NCI-H446 (cell line): ENCODE data around the gene KIFAP3.
"Not testable (repeated sequence)": the region's sequence is repeated elsewhere in the genome, so short reads cannot be mapped to it uniquely, and the experiment has no call there.

Experiments
- DNase-seq, 2 experiments: peaks; one replicate each; lab custom pipeline; 2025; lab: John Stamatoyannopoulos, UW

The KIFAP3 gene

GRCh38 chr1:170074250-170075157 is at the start of gene KIFAP3:
Gene KIFAP3, minus strand, starts transcription at chr1:170074695. Its CDS starts 228 bp downstream, at chr1:170074467.
- peak; percentile 94 to 98 for DNase-seq

GRCh38 chr1:170122366-170122765 is 47.9 kb upstream of the KIFAP3 start:
- DNase-seq, result no peak

DNA sequence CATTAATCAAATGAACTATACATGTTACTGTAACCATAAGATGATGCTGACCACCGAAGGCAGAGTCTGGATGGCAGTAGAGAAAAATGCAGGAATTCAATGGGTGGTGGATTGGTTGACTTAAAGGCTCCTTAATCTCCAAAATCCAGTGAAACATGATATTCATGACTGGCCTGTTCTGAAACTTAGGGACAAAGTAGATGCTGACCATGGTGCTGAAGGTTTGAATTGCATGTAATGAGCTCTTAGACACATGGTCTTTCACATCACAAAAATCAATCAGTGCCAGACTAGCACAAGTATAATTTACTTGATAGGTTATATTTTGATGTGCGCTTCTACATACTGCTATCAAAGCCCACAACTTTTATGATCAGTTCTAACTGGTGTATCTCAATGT is 40.4 kb upstream of the KIFAP3 start:
- no peak for DNase-seq

- DNase-seq, result not testable (repeated sequence)
Observed at GRCh38 chr1:170113140-170113539, 38.6 kb upstream of the KIFAP3 start.

DNA sequence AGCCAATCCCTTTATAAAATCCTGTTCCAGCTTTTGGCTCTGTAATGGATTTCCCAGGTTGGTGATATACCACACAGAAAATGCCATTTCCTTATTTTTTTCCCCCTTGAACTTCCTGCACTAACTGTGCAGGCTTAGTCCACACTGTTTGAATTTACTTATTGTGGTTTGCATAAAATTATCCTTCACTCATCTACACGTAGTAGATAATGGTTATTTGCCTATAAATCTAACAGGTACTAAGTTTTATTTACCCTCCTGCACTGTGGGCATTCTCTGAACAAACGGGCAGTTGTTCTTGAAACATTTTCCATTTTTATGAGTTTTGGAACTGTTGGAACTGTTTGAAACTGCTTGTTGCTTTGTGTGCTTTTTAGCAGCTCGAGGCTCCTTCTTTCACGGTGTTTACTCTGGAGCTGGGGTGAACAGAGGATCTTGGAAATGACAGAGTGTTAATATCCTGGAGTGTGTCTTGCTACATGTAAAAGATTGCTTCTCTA is 23.0 kb upstream of the KIFAP3 start:
- no peak for DNase-seq

DNA sequence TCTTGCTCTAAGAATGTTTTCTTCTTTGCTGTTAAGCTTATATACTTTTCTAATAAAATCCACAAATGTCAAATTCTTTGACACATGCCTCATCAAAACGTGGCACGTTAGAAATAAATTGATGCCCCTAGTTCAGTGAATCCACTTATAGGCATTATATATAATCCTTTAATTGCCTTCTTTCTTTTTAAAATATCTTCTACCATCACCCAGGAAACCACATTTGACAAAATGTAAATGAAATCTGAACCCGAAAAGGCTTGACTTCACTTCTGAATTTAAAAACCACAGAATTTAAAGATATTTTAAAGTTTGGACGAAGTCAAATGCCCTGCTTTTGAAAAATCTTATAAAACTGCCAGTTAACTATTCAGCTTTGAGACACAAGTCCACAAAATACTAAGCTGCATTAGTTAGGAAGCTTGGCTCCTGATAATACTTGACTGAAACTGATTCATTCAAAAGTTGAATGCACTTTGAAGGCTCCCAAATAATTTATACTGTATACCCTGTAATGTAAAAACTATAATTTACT is 22.4 kb upstream of the KIFAP3 start:
- DNase-seq, result no peak

DNA sequence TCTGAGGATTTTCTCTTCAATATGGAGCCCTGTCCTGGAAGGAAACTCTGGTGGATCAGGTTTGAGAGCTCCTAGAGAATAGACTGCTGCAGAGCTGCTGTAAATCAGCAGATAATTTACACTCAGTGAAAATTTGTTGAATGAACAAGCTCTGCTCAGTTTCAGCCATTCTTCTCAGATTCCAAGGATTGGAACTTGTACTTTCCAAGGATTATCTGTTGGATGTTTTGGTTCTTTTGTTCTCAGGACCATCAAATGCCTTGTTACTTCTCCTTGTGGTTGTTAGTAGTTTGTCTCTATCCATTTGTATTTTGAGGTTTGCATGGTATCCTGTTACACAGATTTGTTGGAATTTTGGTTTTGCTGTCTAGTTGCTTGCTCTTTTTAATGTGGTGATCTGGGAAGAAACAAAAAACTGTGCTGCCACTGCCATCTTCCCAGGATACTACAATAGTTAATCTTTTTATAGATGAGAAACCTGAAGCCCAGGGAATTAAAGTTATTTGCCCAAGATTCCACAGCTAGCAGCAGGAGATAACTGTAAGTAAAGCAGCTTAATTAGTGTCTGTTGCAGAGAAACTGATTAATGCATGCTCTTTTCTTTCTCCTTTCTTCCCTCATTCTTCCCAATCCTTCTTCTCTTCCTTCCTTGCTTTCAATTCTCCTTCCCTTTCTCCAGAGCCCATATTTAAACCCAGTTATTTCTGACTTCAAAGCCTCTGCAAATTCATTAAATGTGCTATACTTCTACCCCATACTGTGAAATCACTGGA is 21.7 kb upstream of the KIFAP3 start:
- no peak for DNase-seq

- not testable (repeated sequence) for DNase-seq
Observed at GRCh38 chr1:170094697-170095616, 20.5 kb upstream of the KIFAP3 start.

- no peak for DNase-seq
Observed at GRCh38 chr1:170086399-170087032, 12.0 kb upstream of the KIFAP3 start.

GRCh38 chr1:170085091-170085490 is 10.6 kb upstream of the KIFAP3 start:
- no peak for DNase-seq

DNA sequence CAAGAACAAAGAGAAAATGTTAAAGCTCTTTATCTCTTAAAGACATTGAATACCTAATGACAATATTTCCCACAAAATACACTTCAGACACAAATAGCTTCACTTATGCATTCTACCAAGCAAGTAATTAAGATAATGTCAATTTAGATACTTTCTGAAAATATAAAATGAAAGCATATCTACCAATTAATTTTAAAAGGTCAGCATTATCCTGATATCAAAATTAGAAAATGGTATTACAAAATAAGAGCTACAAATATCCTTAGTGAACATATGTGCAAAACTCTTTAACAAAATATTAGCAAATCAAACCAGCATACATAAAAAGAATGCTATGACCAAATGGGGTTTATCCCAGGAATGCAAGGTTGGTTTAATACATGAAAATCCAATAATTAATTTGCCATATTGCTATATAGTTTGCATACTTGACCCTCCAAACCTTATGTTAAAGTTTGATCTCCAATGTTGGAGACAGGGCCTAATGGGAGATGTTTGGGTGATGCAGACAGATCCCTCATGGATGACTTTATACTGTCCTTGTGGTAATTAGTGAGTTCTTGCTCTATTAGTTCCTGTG is 4.2 kb upstream of the KIFAP3 start:
- no peak for DNase-seq

GRCh38 chr1:170077926-170078325 is 3.4 kb upstream of the KIFAP3 start:
- no peak for DNase-seq

GRCh38 chr1:170076952-170077351 is 2.5 kb upstream of the KIFAP3 start:
- not testable (repeated sequence) for DNase-seq

DNA sequence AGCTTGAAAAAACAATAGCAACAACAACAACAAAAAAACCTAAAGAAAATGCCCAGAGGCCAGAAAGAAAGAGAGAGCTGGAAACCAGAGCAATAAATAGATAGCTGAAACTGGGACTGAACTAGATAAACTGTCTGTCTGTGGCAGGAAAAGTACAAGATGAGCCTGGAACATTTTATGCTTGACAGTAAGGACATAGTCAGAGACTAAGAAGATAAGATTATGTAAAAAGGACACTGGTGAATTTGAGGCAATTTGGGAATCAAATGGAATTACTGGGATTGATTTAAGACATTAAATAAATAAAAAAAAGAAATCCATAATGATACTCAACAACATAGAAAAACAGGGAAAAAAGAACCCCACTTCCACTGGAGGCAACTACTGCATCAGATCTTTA is 1.7 kb upstream of the KIFAP3 start:
- no peak for DNase-seq

DNA sequence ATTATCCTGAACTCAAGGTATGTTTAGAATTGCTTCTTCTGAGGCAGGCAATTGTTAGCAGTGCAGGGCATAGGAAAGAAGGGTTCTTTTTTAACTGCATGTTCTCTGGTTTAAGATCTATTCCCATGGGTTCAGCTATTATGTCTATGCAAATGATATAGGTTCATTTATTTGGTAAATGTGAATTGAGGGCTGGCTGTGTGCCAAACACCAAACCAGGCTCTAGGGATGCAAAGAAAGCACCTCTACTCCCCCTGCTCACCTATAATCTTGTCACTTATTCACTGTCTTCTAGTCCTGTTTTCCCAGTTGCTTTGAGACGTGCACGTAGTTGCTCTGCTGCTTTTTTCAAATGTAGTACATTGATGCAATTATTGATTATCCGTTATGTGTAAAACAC is 691 bp upstream of the KIFAP3 start:
- DNase-seq, result no peak

GRCh38 chr1:170073893-170074249 is 624 bp downstream of the KIFAP3 start:
- DNase-seq, result no peak

DNA sequence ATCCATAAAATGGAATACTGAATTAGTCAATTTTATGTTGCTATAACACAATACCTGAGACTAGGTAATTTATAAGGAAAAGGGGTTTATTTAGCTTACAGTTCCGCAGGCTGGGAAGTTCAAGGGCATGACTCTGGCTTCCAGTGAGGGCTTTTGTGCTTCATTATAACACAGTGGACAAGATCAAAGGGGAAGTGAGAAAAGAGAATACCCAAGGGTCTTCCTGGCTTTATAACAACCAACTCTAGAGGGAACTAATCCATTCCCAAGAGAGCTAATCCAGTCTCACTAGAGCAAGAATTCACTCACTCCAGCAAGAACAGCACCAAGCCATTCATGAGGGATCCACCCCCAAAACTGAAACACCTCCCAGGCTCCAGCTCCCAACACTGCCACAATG is 3.1 kb downstream of the KIFAP3 start:
- no peak for DNase-seq

DNA sequence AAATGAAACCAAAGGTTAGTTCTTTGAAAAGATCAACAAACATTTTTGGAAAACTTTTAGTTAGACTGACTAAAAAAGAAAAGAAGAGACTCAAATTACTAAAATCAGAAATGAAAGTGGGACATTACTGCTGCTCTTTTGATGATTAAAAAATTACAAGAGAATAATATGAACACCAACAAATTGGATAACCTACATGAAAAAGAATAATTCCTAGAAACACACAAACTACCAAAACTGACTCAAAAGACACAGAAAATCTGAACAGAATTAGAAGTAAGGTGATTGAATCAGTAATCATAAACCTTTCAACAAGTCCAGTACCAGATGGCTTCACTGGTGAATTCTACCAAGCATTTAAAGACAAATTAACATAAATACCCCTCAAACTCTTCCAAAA is 5.6 kb downstream of the KIFAP3 start:
- DNase-seq, result no peak

DNA sequence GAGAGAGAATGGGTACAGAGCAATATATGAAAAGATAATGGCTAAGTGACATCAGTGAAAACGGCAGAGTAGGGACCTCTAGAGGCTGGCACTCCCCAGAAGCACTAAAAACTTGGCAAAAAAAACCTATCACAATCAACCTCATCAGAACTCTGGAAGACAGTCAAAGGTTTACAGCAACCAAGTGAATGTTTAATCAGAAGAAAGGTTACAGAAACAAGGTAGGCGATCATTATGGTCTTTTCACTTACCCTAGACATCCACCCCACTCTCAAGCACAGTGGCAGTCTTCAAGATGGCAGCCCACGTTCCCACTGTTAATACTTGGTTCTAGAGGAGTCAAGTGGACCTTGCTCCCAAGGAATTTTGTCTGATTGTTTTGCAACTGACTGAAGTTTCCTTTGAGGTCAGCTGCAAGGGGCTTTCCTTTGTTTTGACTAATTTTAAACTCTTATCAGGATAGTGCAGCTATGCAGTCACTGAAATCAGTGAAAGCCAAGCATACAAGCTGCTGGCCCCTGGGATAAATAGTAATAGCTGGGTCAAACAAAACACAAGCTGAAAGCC is 7.2 kb downstream of the KIFAP3 start:
- DNase-seq, result no peak

GRCh38 chr1:170064821-170065220 is 9.7 kb downstream of the KIFAP3 start:
- DNase-seq, result no peak
